GM12864 (cell line): ENCODE results near the gene TMPRSS9.

ENCODE experiments used
- DNase-seq: peaks from one replicate; pipeline ENCODE4 v3.0.0-alpha.2; 2011; ENCODE audit warnings: low read depth
- H3K4me3 ChIP-seq: 2 replicates; pipeline ENCODE4 v1.5.1; 2011; ENCODE audit warnings: mild to moderate bottlenecking, low read depth, low read length, control low read depth
- TF ChIP-seq, protein P1 (sequence below): IDR thresholded peaks from 2 replicates; pipeline ENCODE4 v1.5.1; 2011; ENCODE audit warnings: low read depth, mild to moderate bottlenecking, moderate library complexity, low read length, control low read depth, inconsistent platforms; ENCODE audit errors: missing control alignments

TMPRSS9 gene

GRCh38 chr19:2436384-2436783 is 76.3 kb downstream of the TMPRSS9 start:
- TF ChIP-seq, protein P1, sequence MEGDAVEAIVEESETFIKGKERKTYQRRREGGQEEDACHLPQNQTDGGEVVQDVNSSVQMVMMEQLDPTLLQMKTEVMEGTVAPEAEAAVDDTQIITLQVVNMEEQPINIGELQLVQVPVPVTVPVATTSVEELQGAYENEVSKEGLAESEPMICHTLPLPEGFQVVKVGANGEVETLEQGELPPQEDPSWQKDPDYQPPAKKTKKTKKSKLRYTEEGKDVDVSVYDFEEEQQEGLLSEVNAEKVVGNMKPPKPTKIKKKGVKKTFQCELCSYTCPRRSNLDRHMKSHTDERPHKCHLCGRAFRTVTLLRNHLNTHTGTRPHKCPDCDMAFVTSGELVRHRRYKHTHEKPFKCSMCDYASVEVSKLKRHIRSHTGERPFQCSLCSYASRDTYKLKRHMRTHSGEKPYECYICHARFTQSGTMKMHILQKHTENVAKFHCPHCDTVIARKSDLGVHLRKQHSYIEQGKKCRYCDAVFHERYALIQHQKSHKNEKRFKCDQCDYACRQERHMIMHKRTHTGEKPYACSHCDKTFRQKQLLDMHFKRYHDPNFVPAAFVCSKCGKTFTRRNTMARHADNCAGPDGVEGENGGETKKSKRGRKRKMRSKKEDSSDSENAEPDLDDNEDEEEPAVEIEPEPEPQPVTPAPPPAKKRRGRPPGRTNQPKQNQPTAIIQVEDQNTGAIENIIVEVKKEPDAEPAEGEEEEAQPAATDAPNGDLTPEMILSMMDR, result no peak
- H3K4me3 ChIP-seq, result no peak overlapping the region
- DNase-seq, result no peak

DNA sequence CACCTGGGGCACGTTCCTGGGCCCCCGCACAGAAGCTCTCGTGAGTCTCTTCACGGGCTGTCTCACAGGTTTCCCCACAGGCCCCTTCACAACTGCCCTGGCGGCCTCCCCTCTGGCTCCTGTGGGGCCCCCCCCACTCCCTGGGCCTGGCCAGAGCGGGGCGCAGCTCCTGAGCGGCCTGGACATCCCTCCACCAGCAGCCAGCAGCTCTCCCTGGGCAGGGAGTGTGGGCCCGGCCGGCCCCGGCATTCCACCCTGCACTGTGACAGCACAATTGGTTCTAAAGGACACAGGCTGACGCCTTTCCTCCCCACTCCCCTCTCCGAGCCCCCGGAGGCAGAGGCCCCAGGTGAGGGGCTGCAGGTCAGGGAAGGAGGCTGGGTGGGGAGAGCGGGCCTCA is 76.9 kb downstream of the TMPRSS9 start:
- TF ChIP-seq, protein P1, result no peak
- DNase-seq, result no peak
- no peak overlapping the region for H3K4me3 ChIP-seq

- no peak overlapping the region for H3K4me3 ChIP-seq
- DNase-seq, result no peak
- TF ChIP-seq, protein P1, result no peak
Measured at GRCh38 chr19:2438178-2438577, 78.1 kb downstream of the TMPRSS9 start.

DNA sequence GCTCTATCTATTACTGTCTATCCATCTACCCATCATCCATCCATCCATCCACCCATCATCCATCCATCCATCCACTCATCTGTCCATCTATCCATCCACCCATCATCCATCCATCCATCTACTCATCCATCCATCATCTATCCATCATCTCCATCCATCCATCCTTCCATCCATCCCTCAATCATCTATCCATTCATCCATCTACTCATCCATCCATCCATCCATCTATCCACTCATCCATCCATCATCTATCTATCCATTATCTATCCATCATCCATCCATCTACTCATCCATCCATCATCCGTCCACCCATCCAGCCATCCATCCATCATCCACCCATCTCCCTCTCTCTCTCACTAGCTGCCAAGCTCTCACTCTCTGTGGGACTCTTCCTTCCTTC is 80.5 kb downstream of the TMPRSS9 start:
- no peak overlapping the region for H3K4me3 ChIP-seq
- TF ChIP-seq, protein P1, result no peak
- no peak for DNase-seq

- TF ChIP-seq, protein P1, result no peak
- no peak overlapping the region for H3K4me3 ChIP-seq
- no peak for DNase-seq
Measured at GRCh38 chr19:2441096-2441752, 81.2 kb downstream of the TMPRSS9 start.

DNA sequence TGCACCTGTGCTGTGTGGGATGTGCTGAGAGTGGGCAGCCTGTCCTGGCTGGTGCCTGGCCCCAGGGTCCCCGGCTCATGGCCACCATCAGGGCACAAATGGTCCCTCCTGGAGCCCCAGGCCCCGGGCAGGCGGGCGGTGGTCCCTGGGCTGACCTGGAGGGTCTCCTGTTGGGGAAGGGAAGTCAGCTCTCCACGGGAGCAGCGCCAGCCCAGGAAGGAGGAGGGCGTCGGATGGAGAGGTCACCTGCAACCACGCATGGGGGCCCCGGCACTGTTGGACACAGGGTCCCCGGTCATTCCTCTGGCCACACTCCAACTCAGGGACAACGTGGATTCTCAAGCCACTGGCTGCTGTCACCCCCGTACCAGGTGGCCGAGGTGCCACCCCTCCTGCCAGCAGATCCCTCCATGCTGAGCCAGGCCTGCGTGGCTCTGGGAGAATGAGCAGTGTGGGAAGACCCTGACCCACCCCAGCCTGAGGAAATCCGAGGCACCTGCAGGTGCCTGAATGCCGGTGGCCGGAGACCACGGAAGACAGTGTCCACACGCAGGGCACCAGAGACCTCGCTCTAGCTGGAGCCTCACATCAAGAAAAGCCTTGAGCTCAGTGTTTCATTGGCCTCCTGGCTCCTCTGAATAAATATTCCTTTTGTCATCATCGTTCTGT is 83.2 kb downstream of the TMPRSS9 start:
- H3K4me3 ChIP-seq, result no peak overlapping the region
- DNase-seq, result no peak
- TF ChIP-seq, protein P1, result no peak

- no peak overlapping the region for H3K4me3 ChIP-seq
- DNase-seq, result no peak
- TF ChIP-seq, protein P1, result no peak
Measured at GRCh38 chr19:2443785-2444182, 83.7 kb downstream of the TMPRSS9 start.
